Hippocampal formation (tissue), 2 donors: Measurements from ENCODE around the gene CCDC110.
"Not testable (repeated sequence)": the region's sequence is repeated elsewhere in the genome, so short reads cannot be mapped to it uniquely, and the experiment has no call there.

Source experiments
- DNase-seq, 2 donors: peaks; one replicate each; lab custom pipeline; 2025; lab: John Stamatoyannopoulos, UW

The CCDC110 gene

DNA sequence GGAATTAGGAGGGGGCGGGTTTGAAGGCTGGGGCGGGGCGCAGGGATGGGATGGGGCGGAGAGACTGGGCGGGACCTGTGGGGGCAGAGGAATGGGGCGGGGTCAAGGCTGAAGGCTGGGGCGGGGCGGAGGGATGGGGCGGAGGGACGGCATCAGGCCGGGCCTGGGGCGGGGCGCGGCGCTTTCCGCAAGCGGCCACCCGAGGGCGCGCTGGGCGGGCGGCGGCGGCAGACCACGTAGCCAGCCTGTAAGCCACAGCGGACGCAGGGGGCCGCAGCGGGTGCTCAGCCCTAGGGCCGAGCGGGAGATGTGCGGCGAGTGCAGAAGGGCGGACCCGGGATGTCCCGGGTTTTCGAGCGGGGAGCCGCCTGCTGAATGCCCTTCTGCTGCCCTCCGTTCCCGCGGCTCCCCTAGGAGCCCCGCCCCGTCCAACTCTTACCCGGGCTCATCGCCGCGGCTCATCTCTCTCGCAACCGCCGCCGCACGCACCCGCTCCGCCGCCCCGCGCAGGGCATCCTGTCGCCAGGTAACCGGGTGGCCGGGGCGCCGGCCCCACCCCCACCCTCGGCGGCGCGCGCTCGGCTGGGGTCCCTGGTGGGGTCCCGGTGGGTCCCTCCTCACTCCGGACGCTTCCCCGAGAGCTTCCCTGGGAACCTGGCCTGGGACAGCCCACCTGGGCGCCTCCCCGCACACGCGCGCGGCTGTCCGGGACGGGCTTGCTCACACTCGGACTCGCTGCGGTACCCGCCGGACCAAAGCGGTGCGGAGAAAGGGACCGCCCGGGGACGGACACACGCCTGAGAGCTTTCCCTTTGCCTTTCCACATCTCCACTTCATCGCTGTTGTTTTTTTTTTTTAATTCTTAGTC is at the start of gene CCDC110:
CCDC110 (minus strand) TSS at position 499 of the 868 bp plus-strand sequence; CDS start at position 449, 50 bp downstream.
- DNase-seq = peak; percentile 95

- DNase-seq = no peak
Measured at GRCh38 chr4:185520119-185520518, 48.6 kb upstream of the CCDC110 start.

DNA sequence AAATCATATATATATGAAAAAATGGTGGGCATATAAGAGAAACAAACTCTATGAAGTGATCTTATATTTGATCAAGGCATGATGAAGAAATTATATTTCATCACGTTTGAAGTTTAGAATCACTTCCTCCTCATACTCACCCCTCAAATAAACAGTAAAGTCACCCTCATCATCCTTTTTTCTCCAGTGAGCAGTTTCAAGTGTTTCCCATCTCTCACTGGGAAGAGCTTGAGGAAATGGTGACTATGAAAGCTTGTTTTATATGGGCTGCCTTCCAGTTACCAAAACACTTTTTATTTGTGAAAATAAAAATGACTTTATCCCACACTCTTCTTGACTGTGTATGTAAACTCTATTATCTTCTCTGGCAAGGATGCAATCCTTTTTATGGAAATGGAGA is 47.0 kb upstream of the CCDC110 start:
- DNase-seq = no peak

GRCh38 chr4:185518069-185518468 is 46.5 kb upstream of the CCDC110 start:
- DNase-seq = no peak

DNA sequence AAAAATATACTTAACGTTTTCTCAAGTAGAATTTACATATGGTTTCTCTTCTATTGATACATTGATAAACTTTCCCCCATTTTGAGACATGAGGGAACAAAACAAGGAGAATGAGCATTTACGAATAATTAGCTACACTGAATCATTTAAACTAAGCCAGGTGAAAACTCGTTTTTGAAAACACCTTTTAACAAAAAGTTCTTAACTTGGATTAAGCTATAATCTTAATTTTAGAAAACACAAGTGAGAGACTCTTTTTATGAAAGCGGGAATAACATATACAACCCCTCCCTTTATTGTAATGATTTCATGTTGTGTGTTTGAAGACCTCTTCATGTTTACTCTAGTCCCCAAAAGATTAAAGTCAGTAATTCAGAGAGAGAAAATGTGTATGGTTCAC is 43.7 kb upstream of the CCDC110 start:
- DNase-seq = no peak

GRCh38 chr4:185514182-185514697 is 42.7 kb upstream of the CCDC110 start:
- no peak for DNase-seq

DNA sequence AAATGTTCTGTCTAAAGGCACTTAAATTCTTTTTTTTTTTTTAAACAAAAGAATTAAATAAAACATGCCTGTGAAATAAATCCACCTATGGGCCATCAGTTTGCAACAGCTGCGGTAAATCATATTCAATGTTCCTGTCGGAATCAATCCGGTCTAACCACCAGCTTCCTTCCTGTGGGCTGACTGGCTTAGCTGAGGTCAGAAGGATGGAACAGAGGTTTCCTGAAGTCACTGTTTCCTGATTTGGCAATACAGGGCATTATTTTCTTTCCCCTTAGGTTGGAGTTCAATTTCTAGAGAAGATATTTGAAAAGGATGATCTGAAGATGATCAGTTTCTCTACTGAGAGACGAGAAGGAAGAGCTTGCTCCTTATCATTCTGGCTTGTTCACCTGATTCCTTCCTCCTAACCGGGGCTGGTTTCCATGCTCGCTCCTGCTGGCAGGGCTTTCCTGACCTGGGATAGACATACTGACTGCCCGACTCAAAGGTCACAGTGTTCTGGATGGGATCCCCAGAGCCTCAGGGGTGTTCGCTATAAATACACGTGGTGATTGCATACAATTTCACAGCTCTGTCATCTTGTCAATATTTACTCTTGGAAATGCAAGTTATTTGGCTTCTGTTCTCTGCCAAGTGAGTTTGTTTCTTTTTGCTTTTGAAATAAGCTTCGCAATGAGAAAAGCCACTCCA is 42.1 kb upstream of the CCDC110 start:
- no peak for DNase-seq

DNA sequence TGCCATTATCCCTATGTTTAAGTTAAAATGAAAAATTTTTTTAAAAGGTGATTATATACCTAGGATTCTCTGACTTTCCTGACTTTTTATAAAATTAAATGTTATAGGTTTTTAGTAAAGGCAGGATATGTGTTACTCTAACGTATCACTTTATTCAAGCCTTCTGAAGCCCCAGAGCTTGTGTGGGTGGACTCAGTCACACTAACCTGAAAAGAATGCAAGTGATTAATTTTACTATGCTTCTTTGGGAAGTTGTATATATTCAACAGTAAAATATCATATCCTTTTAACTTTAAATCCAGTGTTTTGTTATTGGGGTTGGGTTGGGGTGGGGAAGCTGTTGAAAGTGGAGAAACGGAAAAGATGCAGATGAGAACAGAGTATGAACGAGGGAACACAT is 41.0 kb upstream of the CCDC110 start:
- DNase-seq = no peak

GRCh38 chr4:185511243-185511642 is 39.7 kb upstream of the CCDC110 start:
- not testable (repeated sequence) for DNase-seq

- no peak for DNase-seq
Measured at GRCh38 chr4:185510806-185511205, 39.3 kb upstream of the CCDC110 start.

- no peak for DNase-seq
Measured at GRCh38 chr4:185508181-185508580, 36.6 kb upstream of the CCDC110 start.

- no peak for DNase-seq
Measured at GRCh38 chr4:185506422-185506821, 34.9 kb upstream of the CCDC110 start.

- no peak for DNase-seq
Measured at GRCh38 chr4:185504098-185505047, 32.8 kb upstream of the CCDC110 start.

DNA sequence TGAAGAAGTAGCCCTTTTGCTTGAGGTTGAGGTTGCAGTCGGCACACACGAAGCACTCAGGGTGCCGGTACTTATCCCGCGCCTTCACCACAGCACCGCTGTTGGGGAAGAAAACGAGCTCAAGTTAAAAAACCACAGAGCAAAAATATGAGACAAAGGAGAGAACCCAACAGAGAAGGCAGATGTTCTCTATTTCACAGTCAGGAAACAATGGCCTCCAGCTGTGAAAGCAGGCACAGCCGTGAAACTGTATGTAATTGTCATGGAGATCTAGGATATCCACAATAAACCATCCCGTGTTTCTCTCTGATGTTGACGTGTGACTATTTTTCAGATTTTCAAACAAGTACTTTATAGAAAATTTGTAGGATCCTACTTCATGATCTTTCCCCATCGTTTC is 30.9 kb upstream of the CCDC110 start:
- DNase-seq = no peak

DNA sequence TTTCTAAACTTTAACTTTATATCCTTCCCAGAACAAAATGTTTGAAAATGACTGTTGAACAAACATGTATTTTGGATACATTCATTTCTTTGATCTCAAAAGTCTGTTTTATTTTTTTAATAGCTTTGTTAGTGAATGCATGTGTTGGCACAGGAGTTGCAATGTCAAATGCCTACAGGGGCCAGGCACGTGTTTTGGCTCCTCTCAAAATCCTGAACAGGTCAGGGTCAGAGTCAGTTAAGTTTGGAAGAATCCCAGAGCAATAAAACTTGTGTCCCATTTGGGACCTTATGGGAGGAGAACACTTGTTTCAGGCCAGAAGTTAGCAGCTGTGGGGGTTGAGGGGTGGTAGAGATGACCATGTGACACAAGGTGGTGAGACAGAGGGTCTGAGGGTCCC is 29.0 kb upstream of the CCDC110 start:
- no peak for DNase-seq

- no peak for DNase-seq
Measured at GRCh38 chr4:185500035-185500434, 28.5 kb upstream of the CCDC110 start.

DNA sequence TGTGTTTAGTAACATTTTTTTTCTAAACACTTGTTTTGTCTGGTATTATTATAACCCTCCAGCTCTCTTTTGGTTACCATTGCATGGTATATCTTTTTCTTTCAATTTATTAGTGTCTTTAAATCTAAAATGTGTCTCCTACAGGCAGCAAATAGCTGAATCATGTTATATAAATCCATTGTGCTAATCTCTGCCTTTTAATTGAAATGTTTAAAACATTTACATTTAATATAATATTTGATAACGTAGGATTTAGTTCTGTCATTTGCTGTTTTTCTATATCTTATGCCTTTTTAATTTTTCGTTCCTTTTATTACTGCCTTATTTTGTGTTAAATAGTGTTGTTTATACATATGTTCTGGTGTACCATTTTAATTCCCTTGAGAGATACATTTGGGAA is 17.1 kb upstream of the CCDC110 start:
- DNase-seq = no peak

GRCh38 chr4:185481401-185481800 is 9.9 kb upstream of the CCDC110 start:
- DNase-seq = no peak

DNA sequence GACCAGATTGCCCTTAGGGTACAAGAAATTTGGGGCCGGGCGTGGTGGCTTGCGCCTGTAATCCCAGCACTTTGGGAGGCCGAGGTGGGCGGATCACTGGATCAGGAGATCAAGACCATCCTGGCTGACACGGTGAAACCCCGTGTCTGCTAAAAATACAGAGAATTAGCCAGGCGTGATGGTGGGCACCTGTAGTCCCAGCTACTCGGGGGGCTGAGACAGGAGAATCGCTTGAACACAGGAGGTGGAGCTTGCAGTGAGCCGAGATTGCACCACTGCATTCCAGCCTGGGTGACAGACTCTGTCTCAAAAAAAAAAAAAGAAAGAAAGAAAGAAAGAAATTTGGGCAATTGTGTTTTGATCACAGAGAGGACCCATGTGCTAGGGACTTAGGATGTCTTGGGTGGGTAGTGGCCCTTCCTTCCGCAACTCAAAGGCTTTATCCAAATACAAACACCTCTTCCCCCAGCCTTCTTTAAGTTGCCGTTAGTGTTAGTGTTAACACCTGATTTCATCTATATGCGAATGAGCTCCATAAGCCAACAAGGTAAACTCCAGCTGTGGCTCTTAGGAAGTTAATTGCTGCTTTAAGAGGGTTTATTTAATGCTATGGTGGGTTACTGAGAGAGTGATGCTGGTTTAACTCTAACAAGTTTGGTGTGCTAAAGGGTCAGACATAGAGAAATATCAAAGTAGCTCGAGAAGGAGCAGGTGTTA is 8.6 kb upstream of the CCDC110 start:
- DNase-seq = no peak

- no peak for DNase-seq
Measured at GRCh38 chr4:185479507-185479971, 8.0 kb upstream of the CCDC110 start.

- no peak for DNase-seq
Measured at GRCh38 chr4:185473247-185473646, 1.7 kb upstream of the CCDC110 start.
